HG03354 (cell line): ENCODE data around the gene PCBP2.
"Not testable (repeated sequence)": the region's sequence is repeated elsewhere in the genome, so short reads cannot be mapped to it uniquely, and the experiment has no call there.

Source experiments
- ATAC-seq: cut with Tn5 transposase; IDR thresholded peaks from one replicate; pipeline ENCODE4 v1.9.1; 2021; ENCODE audit warnings: mild to moderate bottlenecking; ENCODE audit not compliant: unreplicated experiment, poor library complexity, severe bottlenecking

The PCBP2 gene

GRCh38 chr12:53435326-53435725, 16.6 kb upstream of the PCBP2 start:
- ATAC-seq = not testable (repeated sequence)

DNA sequence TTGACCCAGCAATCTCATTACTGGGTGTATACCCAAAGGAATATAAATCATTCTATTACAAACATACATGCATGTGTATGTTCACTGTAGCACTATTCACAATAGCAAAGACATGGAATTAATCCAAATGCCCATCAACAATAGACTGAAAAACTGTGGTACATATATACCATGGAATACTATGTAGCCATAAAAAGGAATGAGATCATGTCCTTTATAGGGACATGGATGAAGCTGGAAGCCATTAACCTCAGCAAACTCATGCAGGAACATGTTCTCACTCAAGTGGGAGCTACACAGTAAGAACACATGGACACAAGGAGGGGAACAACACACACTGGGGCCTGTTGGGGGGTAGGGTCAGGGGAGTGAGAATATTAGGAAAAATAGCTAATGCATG, 12.3 kb upstream of the PCBP2 start:
- not testable (repeated sequence) for ATAC-seq

- peak; percentile 99 for ATAC-seq
Measured at GRCh38 chr12:53441040-53441833, 10.7 kb upstream of the PCBP2 start, which contains the start of gene PRR13. TSS of gene PRR13 (plus strand) at chr12:53441734. CDS start at chr12:53442715, 981 bp downstream.

GRCh38 chr12:53443955-53444354, 7.9 kb upstream of the PCBP2 start:
- ATAC-seq = no peak

GRCh38 chr12:53444593-53445325, 7.1 kb upstream of the PCBP2 start:
- not testable (repeated sequence) for ATAC-seq

DNA sequence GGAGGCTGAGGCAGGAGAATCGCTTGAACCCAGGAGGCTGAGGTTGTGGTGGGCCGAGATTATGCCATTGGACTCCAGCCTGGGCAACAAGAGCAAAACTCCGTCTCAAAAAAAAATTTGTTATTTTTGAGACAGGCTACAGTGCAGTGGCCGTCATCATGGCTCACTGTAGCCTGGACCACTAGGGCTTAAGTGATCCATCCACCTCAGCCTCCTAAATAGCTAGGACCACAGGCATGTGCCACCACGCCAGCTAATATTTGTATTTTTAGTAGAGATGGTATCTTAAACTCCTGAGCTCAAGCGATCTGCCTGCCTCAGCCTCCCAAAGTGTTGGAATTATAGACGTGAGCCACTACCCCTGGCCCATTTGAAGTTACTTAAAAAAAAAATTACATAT, 966 bp upstream of the PCBP2 start:
- no peak for ATAC-seq

DNA sequence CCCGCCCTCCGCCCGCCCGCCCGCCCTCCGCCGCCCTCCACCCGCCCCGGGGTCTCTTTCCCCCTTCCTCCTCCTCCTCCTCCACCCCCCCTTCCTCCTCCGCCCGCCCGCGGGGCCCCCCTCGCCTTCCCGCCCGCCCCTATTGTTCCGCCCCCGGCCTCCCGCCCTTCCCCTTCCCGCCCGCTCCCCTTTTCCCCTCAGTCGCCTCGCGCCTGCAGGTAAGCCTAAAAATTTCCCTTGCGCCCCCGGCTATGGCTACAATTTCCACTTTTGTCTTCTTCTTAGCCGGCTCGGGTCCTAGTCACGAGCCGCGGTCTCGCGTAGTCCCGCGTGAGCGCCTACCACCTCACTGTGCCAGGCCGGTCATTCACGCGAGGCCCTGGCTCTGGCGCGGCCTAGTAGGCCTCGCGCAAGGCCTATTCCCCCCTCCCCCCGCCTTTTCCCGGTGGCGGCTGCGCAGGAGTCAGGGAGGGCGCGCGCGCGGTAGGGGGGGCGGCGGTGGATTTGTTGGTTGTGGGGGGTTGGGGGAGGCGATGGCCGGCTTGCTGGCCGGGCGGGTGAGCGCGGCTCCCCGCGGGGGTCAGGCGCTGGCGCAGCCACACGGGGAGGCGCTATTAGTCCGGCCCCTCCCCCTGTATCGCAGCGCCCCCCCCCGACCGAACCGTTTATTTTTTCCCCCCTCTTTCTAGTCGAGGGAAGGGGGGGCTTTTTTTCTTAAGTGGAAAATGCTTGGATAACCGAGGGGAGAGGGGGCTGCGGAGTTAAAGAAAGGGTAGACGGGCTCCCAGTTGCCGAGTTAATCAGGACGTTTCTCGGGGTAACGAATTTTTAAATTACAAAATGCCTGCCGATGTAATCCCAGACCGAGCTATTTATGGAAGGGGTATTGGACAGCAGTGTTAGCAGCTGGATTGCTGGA, 516 bp downstream of the PCBP2 start:
- ATAC-seq = peak; percentile 31

GRCh38 chr12:53453953-53454640, 2.2 kb downstream of the PCBP2 start:
- ATAC-seq = no peak

DNA sequence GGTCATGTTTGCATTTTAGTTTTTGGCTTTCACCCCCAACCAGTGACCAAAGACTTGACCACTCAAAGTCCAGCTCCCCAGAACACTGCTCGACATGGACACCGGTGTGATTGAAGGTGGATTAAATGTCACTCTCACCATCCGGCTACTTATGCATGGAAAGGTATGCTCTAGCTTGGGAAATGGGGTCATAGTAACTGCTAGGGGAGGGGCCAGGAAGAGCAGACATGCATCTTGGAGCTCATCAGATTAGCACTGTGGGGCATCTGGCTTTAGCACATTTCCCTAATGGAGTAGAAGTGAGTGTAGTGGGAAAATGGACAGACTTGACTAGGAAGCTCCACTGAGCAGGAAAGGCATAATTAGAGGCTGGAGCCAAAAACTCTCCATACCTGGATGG, 2.8 kb downstream of the PCBP2 start:
- ATAC-seq = no peak

- no peak for ATAC-seq
Measured at GRCh38 chr12:53456654-53457366, 4.9 kb downstream of the PCBP2 start.

- ATAC-seq = no peak
Measured at GRCh38 chr12:53459097-53459496, 7.2 kb downstream of the PCBP2 start.

DNA sequence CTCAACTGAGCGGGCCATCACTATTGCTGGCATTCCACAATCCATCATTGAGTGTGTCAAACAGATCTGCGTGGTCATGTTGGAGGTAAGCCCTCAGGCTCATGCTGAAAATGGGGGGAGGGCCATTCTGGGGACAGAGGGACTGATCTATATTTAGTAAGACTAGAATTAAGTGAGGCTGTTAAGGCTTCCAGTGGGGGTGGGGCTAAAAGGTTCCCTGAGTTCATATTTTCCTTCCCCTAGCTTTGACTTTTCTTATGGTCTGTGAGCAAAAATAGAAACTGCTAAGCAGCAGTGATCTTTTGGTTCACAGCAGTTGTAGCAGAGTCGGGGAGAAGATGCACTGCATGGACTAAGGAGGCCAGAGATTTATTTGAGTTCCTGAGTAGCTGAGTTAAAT, 9.2 kb downstream of the PCBP2 start:
- no peak for ATAC-seq

GRCh38 chr12:53461591-53461990, 9.7 kb downstream of the PCBP2 start:
- ATAC-seq = no peak

GRCh38 chr12:53462935-53463334, 11.0 kb downstream of the PCBP2 start:
- ATAC-seq = no peak

DNA sequence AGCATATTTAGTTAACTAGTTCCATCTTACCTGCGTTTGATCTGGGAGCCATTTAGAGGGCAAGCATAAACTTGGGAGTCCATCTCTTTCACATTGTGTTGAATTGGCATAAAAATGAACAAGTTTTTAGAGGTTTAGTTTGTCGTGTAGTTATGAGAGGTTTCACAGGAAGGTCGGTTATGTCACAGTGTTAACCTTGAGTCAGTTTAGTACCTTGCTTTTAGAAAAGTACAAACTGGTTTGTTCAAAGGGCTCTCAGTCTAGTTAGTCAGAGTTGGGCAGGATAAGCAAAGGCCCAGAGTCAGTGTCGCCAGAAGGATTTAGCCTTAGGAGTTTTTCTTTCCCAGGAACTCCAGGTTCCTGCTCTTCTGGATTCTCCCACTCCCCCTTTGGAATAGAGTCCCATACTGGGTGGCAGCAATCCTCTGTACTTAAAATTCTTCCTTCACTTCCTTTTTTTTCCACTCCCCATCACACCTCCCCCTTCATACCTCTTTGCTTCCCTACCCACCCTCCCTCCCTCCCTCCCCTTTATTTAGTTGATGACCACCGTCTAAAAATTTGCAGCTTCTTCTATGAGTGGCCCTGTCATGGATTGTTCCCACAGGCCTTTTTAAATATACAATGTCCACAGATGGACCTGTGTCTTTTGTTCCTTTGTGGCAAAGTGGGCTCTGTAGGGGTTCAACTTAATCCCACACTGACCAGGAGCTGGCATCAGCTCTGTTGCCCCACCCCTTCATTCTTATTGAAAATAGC, 12.1 kb downstream of the PCBP2 start:
- ATAC-seq = no peak

DNA sequence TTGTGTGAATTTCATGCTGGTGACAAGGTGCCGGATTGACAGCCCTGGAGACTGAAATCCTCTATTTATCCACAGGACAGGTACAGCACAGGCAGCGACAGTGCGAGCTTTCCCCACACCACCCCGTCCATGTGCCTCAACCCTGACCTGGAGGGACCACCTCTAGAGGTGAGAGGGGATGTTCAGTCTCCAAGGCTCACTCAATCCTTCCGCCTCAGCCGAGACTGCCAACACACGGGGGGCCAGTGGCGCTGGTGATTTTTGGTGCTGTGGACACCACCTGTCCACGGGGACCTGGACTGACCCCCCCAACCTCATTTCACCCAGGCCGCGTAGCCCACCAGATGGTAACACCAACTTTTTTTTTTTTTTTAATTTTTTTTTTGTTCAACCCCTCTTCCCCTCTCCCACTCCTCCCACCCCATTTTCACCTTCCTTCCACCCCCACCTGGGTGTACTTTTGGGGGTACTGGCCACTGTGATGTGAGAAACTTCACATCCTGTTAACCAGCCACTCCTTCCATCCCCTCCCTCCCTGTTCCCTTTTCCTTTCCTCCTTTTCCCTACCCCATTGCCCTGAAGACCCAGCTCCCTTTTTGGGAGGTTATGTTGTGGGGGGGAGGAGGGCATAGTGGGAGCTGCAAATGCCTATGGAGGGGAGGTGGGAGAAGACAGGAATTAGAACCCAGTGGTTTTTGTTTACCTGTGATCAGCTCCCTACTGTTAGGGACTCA, 12.9 kb downstream of the PCBP2 start:
- ATAC-seq = no peak

GRCh38 chr12:53465679-53466078, 13.8 kb downstream of the PCBP2 start:
- no peak for ATAC-seq

DNA sequence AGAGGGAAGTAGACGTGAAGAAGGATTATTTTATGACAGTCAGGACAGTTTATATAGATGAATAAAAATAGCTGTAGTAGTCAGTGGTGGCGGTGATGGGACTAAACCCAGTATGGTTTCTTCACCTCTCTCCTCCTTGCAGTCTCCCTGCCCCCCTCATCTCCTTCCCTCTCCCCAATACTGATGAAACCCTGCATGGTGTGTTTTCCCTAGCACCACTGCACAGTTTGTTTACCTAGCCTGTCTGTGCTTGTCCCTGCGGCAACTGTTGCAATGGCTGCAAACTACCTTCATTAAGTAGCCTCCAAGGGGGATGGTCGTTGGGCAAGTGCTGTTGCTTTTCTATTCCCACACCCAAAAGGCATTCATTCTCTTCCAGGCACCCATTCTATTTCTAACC, 14.7 kb downstream of the PCBP2 start:
- no peak for ATAC-seq
